ENCODE data around the gene HAUS6.

GRCh38 chr9:19023078-19023477 lies 79.6 kb downstream of the HAUS6 start:
- TF ChIP-seq CTCF (IDR thresholded peaks at IDR 0.05; ENCODE audit: insufficient read depth, low read length) (no peak), POLR2AphosphoS5 (IDR thresholded peaks at IDR 0.05; ENCODE audit: low read depth) (no peak), GABPA (IDR thresholded peaks at IDR 0.05; ENCODE audit: low read depth) (no peak), SPI1 (IDR thresholded peaks at IDR 0.05; ENCODE audit: borderline replicate concordance, low read depth) (no peak)
- TF ChIP-seq, protein P1, sequence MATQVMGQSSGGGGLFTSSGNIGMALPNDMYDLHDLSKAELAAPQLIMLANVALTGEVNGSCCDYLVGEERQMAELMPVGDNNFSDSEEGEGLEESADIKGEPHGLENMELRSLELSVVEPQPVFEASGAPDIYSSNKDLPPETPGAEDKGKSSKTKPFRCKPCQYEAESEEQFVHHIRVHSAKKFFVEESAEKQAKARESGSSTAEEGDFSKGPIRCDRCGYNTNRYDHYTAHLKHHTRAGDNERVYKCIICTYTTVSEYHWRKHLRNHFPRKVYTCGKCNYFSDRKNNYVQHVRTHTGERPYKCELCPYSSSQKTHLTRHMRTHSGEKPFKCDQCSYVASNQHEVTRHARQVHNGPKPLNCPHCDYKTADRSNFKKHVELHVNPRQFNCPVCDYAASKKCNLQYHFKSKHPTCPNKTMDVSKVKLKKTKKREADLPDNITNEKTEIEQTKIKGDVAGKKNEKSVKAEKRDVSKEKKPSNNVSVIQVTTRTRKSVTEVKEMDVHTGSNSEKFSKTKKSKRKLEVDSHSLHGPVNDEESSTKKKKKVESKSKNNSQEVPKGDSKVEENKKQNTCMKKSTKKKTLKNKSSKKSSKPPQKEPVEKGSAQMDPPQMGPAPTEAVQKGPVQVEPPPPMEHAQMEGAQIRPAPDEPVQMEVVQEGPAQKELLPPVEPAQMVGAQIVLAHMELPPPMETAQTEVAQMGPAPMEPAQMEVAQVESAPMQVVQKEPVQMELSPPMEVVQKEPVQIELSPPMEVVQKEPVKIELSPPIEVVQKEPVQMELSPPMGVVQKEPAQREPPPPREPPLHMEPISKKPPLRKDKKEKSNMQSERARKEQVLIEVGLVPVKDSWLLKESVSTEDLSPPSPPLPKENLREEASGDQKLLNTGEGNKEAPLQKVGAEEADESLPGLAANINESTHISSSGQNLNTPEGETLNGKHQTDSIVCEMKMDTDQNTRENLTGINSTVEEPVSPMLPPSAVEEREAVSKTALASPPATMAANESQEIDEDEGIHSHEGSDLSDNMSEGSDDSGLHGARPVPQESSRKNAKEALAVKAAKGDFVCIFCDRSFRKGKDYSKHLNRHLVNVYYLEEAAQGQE (IDR thresholded peaks at IDR 0.05; ENCODE audit: insufficient replicate concordance, low read depth) = no peak
